GM18507 (cell line): ENCODE results near the gene MICAL3.
"Not testable (repeated sequence)": the region's sequence is repeated elsewhere in the genome, so short reads cannot be mapped to it uniquely, and the experiment has no call there.

Experiments used
- DNase-seq: peaks from one replicate; pipeline ENCODE4 v3.0.0; 2011; ENCODE audit warnings: low read depth; ENCODE audit not compliant: insufficient read length; ENCODE audit errors: extremely low spot score
- FAIRE-seq: peaks from 2 replicates; lab custom pipeline; 2011; peaks lifted over from hg19 to GRCh38; lab: Jason Lieb, UNC

The MICAL3 gene

DNA sequence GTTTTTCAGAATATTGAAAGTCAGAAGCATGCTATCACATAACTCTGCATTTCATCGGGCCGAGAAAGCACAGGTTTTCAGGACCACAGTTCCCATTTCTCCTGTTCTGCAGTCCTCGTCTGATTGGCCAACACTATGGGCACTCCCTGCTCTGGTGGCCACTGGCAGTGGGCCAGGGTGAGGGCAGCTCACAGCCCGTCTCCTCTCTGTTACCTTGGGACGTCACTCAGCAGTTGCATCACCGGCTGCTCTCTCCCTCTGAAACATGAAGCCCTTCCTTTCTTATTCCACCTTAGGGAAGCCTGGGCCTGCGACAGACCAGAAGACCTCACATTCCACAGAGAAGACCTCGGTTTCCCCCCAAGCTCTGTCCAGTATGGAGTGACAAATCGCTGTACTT, 11.4 kb upstream of the MICAL3 start:
- no peak for DNase-seq

GRCh38 chr22:18034076-18034475, 9.7 kb upstream of the MICAL3 start:
- FAIRE-seq (no peak), DNase-seq (no peak)

More for the DNA sequence above, 11.4 kb upstream of the MICAL3 start:
- no peak for FAIRE-seq

GRCh38 chr22:18033204-18033998, 9.0 kb upstream of the MICAL3 start:
- no peak for DNase-seq
- no peak for FAIRE-seq

DNA sequence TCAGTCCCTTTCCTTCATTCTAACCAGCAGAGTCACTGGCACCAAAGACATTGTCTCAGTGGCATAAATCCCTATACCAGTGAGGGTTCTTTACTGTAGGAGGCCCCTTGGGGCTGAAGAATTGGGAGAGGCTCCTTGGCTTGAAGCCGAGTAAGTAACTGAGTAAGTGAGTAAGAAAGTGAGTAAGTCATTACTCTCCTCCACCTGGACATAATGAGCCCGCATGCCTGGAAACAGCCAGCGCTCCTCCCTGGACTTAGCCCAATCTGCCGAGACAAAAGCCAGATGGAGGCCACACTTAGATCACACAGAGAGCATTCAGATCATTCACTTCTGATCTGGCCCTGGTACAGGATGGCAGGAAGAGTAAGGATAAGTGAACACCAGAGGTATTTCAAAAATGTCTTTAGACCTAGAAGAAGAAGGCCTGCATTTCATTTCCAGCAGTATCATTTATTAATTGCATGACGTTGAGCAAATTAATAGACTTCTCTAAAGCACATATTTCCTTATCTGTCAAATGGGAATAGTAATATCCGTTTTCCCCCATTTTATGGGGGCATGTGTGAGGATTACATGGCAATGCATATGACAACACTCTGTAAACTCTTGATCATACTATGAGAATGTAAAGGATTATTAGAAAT, 8.2 kb upstream of the MICAL3 start:
- FAIRE-seq (no peak), DNase-seq (no peak)

GRCh38 chr22:18031695-18032454, 7.5 kb upstream of the MICAL3 start:
- DNase-seq (no peak), FAIRE-seq (no peak)

GRCh38 chr22:18029686-18030267, 5.4 kb upstream of the MICAL3 start:
- DNase-seq (no peak), FAIRE-seq (no peak)

DNA sequence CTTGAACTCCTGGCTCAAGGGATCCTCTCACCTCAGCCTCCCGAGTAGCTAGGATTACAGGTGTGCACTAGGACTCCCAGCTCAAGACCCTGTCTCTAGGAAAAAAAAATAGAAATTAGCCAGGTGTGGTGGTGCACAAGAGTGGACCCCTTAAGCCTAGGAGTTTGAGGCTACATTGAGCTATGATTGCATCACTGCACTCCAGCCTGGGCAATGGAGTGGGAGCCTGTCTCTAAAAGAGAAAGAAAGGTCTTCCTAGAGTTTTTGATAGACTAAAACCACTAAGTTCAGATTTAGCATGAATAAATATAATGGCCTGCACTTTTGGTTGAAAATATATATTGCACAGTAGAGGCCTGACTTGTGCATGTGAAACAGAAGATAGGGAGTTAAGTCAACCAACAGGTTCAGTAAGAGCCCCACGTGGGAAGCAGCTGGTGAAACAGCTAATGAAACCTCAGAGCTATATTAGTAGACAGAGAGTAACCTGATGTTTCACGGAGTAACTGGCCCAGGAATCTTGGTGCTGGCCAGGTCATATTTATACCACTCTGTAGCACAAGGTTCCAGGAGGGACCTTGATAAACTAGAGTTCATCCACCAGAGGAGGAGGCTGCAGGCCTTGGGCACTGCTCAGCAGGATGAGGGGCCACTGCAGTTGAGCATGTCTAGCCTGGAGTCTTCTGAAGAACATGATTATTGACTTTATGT, 4.6 kb upstream of the MICAL3 start:
- FAIRE-seq (no peak), DNase-seq (no peak)

DNA sequence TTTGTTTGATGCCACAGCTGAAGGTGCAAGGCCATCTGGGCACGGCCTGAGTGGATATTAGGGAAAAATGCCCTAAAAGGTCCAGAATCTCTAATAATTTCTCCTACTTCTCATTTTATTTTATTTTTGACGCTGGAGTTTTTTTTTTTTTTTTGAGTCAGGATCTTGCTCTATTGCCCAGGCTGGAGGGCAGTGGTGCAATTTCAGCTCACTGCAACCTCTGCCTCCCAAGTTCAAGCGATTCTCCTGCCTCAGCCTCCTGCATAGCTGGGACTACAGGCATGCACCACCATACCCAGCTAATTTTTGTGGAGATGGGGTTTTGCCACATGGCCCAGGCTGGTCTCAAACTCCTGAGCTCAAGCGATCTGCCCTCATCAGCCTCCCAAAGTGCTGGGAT, 1.5 kb upstream of the MICAL3 start:
- FAIRE-seq, DNase-seq: not testable (repeated sequence)

DNA sequence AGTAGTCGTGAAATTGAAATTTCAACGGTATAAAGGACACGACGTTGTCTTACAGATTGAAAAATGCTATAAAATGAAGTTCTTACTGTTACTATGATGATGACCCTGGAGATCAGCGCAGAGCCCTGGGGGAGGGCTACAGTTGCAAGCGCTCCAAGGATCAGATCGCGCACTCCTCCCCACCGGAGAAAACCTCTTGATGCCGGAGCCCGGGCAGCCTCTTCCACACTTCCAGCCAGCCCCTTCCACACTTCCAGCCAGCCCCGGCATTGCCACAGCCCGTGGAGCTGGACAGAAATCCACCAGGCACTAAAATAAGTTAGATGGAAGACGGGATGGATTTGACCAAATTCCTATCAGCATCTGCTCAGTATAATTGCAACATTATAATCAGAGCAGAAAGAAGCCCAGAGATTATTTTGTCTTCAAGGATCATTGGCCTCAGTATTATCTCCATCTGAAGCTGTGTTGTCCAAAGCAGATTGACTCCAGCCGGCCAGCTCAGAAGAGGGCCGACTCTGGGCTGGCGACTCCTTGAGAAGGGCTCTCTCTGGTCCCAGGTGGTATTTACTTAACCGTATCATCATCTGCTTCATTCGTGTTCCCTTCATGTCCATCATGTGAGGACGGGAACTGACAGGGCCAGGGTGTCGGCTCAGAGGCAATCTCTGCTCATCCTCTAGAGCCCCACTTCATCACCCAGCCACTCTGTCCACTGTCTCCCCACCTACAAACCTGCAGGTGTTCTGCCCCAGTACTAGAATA, 777 bp upstream of the MICAL3 start:
- no peak for FAIRE-seq
- DNase-seq = no peak

DNA sequence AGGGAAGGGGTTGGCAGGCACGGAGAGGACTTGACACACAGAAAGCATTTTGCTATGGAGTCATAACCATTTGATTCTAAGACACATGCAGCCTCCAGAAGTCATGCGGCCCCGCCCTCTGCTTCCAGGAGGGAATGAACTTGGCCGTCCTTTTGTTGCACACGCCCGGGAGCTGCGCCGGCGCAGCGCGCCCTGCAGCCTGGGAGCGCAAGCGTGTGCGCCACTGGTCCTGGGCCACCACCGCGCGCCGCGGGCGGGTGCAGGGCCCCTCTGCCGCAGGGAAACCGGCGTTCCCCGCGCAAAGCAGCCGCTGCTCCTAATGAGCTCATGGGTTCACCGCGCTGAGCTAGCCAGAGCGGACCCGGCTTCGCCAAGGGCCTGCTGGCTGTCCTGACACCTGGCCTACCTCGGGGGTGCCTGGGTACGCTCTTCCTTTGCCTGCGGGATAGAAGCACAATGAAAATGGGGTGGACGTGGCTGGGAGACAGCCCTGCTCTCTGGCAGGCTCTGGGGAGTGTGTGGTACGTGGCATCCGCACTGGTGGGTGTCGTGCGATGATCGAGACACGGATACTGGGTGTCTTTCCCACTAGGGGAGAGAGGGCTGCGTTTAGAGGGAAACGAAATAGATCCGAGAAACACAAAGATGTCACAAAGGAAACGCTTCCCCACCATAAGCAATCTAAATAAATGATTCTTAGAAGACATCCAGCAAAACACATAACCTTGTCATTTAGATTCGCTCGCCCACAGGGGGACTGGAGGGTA, 669 bp downstream of the MICAL3 start:
- no peak for FAIRE-seq
- DNase-seq = no peak

DNA sequence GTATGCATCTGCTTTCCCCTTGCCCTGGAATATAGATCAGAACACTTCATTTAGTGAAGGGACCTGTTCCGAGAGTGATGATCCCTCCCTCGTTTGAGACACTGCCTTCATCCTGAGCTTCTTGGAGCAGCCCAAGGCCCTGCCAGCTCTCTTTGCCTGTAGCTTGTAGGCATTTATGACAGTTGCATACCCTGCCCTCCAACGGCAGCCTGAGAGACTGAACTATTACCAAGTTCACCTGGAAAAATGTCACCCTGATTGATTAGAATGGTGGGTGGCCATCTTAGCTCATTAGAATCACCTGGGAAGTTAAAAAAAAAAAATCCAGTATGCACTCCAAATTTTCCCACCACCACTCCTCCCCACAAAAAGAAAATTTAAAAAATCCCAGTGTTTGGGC, 1.5 kb downstream of the MICAL3 start:
- no peak for FAIRE-seq
- DNase-seq = no peak

DNA sequence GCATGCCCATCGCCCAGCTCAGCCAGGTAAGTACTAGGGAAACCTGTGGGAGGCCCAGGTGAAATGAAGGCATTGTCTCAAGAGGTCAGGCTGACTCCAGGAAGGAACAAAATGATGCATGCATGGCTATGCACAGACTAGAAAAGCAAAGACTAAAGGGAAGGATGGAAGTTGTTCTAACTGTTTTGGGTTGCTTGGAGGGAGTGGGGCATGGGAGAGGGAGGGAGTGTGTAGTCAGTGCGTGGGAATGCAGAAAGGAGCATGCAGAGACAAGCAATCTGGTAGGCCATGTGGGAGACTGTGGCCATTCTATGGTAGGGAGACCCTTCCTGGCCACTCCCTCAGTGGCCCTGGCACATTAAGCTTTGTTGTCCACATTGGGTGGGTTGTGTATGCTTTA, 2.9 kb downstream of the MICAL3 start:
- no peak for FAIRE-seq
- DNase-seq = no peak

DNA sequence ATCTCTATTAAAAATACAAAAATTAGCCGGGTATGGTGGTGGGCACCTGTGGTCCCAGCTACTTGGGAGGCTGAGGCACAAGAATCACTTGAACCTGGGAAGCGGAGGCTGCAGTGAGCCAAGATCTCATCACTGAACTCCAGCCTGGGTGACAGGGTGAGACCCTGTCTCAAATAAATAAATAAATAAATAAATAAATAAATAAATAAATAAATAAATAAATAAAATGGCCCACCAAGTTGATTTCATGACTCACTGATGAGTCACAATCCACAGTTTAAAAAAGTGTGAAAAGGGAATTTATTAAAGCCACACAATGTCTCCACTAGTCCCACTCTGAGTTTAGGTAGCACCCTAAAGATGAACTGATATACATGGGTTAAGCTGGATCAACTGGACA, 3.6 kb downstream of the MICAL3 start:
- not testable (repeated sequence) for FAIRE-seq, DNase-seq

DNA sequence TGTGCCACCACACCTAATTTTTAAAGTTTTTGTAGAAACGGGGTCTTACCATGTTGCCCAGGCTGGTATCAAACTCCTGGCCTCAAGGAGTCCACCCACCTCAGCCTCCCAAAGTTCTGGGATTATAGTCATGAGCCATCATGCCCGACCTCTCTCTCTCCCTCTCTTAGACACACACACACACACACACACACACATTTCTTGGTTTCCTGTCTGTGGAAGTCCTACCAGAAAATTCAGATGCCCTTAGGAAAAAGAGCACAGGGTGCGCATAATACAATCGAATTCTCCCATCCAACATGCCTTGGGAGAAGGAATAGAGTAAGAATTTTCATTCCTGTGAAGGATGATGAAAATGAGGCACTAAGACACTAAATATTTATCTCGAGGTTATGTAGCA, 10.4 kb downstream of the MICAL3 start:
- FAIRE-seq = no peak
- no peak for DNase-seq

- DNase-seq = no peak
- no peak for FAIRE-seq
Measured at GRCh38 chr22:18013436-18013835, 10.9 kb downstream of the MICAL3 start.

- DNase-seq (no peak), FAIRE-seq (no peak)
Measured at GRCh38 chr22:18012531-18012930, 11.8 kb downstream of the MICAL3 start.

DNA sequence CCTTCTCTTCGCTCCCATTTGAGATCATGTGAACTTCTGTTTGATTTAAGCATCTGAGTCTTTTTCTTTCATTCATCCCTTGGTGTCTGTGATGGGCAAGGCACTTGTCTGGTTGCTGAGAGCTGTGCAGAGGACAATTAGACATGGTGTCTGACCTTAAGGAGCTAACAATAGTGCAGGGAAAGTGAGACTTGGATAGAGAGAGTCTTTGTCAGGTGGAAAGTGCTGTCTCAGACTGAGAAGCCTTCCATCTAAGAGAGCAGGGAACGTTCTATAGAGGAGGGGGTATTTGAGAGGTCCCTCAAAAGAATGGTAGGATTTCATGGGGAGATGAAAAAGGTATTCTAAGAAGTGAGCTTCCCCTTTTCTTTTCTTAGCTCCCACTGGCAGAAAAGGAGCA, 14.1 kb downstream of the MICAL3 start:
- DNase-seq = no peak
- FAIRE-seq = no peak

DNA sequence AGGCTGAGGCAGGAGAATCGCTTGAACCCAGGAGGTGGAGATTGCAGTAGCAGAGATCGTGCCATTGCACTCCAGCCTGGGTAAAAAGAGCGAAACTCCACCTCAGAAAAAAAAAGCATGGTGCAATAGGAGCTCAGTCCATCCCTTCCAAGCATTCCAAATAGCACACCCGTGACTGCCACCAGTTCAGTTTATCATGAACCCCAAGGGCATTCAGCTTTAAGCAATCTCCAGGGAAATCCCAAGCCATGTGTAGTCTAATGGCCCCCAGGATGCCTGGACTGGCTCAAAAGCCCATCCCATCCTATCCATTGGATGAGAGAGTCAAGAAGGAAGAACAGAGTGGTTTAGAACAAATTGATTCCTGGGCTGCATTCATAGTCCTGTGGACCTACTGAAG, 16.2 kb downstream of the MICAL3 start:
- DNase-seq (no peak), FAIRE-seq (no peak)
